Activated gamma-delta T cell treated with Interleukin-2 at 50 U/mL for 16 hours (primary cell): ENCODE measurements around the gene TSPO.

Experiments used
- DNase-seq: peaks from one replicate; pipeline ENCODE4 v3.0.0-alpha.2; 2020

TSPO gene

GRCh38 chr22:43203471-43203981 lies 52.2 kb downstream of the TSPO start:
- no peak for DNase-seq

GRCh38 chr22:43205261-43205691 lies 53.9 kb downstream of the TSPO start:
- no peak for DNase-seq

GRCh38 chr22:43205748-43206508 lies 54.6 kb downstream of the TSPO start:
- DNase-seq = peak; percentile 32

GRCh38 chr22:43206509-43207161 lies 55.3 kb downstream of the TSPO start:
- DNase-seq = no peak

GRCh38 chr22:43207386-43207785 lies 56.0 kb downstream of the TSPO start:
- no peak for DNase-seq

- no peak for DNase-seq
Observed at GRCh38 chr22:43207849-43208702, 56.7 kb downstream of the TSPO start.

GRCh38 chr22:43208703-43209522 lies 57.6 kb downstream of the TSPO start:
- DNase-seq = no peak

GRCh38 chr22:43209523-43209890 lies 58.1 kb downstream of the TSPO start:
- no peak for DNase-seq

GRCh38 chr22:43209971-43210370 lies 58.6 kb downstream of the TSPO start:
- DNase-seq = no peak

GRCh38 chr22:43210631-43211515 lies 59.5 kb downstream of the TSPO start:
- DNase-seq = no peak

GRCh38 chr22:43211941-43212433 lies 60.6 kb downstream of the TSPO start:
- DNase-seq = no peak

- no peak for DNase-seq
Observed at GRCh38 chr22:43212434-43212952, 61.1 kb downstream of the TSPO start.
